Measurements from ENCODE around the gene LRRC3C.
"Not testable (repeated sequence)": the region's sequence is repeated elsewhere in the genome, so short reads cannot be mapped to it uniquely, and the experiment has no call there.

Gene LRRC3C

DNA sequence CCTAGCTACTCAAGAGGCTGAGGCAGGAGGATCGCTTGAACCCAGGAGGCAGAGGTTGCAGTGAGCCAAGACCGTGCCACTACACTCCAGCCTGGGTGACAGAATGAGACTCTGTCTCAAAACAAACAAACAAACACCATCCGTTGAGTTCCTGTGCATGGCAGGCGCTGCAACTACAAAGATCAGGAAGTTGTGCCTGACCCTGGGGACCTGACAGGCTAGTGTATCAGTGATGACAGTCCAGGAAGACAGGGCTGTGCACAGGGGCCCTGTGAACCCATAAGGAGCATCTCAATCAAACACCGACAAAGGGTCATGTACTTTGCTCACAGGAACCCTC is 20.9 kb downstream of the LRRC3C start:
- DNase-seq (ENCODE audit: low read depth): not testable (repeated sequence)

DNA sequence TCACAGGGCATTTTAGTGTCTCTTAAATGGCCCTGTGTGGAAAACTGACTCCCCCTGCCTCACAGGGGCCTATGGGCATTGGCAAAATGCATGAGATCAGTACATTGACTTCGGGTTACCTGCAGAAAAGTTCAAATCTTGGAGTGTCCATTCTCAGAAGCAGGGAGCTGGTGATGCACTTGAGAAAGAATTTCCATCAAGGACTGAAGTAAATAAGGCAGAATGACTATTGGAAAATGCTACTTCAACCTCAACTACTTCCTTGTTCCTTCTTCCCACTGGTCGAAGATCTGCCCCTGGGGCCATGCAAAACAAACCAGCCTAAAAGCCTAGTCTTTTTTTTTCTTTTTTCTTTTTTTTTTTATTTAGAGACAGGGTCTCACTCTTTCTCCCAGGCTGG is 21.5 kb downstream of the LRRC3C start:
- DNase-seq (ENCODE audit: low read depth): no peak

DNA sequence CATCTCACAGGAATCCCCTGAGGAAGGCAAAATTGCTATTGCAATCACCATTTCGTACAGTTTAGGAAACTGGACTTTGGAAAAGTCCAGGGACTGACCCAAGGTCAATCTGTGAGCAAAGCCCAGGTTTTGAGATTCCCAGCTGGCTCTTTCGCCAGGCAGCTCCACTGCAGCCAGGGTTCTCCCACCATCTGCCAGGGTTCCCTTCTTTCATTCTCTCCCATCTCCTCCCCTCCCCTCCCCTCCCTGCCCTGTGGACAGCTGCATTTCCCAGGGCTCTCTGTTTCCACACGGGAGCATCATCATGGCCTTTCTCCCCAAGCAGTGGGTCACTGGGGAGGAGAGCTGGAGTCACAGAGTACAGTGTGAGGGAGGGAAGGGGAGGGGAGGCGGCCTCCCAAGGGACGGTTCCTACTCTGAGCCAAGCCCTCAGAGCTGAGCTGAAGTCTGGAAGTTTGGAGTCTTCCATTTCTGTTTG is 23.4 kb downstream of the LRRC3C start:
- no peak for DNase-seq (ENCODE audit: low read depth)

DNA sequence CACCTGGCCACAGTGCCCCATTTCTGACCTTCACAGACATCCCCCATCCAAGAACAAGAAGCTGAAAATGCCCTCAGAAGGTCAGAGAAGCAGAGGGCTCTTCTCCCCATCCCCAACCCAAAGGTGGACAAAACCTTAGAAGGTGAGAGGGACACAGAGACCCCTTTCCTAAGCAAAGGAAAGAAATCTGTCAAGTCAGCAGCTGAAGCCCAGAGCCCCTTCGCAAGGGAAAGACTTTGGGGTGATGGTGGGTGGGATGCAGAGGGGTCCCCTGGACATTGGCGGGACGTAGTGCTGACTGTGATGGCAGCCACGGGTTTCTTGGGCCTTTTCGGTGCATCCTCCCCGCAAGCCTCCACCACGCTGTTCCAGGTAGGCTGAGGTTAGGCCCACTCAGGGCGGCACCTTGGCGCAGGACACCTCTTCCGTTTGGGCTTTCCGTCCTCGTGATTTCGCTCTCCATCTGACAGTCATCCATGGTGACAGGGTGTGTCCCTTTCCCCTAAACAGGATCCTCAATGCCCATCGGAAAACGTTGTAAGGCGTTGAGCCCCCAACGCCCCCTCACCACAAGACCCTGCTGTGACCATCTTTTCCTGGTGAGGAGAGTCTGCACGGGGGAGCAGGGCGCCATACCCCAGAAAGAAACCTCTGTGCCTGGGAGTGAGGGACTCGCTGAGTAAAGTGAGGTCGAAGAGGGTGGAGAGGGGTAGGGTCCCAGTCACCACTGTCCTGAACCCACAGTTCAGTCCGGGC is 24.6 kb downstream of the LRRC3C start:
- no peak for DNase-seq (ENCODE audit: low read depth)

DNA sequence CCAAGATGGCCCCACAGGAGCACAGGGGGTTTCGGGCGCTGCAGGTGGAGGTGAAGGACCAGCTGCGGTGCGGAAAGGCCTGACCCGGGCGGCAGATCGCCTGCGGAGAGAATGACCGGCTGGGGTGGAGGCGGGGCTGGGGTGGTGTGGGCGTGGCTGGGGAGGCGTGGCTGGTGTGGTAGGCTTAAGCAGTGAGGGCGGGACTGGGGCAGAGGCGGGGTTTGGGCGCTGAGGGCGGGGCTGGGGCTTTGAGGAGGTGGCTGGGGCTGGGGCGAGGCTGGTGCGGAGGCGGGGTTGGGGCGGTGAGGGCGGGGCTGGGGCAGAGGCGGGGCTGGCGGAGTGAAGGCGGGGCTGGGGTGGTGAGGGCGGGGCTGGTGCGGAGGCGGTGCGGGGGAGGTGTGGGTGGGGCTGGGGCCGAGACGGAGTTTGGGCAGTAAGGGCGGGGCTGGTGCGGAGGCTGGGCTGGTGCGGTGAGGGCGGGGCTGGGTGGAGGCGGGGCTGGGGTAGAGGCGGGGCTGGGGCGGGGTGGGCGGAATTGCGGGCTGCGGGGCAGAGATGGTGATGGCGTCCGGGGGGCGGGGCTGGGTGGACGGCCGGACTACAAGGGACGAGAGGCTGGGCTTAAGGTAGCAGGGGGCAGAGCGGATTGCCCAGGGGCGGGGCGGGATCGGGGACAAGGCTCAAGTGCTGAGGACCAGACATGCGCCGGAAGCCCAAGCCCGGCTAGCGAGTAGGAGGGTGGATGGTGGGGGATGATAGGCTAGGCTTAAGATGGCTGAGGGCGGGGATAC is 25.3 kb downstream of the LRRC3C start:
- peak; percentile 92 for DNase-seq (ENCODE audit: low read depth)

DNA sequence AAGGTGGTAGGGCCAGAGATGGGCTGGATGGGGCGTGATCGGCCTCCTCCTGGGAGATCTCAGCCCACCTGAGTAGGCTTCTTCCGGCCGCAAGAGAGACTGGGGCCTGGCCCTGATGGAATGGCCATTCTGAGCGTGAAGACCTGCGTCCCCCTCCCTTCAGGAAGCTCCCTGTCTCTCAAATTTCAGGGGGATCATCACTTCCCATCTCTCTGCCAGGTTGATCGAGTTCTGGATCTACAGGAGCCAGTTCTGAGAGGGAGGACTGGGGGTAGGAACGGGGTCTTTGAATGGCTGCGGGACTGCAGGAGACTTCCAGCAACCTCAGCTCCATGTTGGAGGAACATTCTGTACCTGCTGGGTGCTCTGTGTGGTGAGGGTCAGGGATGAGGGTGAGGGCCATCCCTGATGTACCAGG is 25.9 kb downstream of the LRRC3C start:
- DNase-seq (ENCODE audit: low read depth): no peak

DNA sequence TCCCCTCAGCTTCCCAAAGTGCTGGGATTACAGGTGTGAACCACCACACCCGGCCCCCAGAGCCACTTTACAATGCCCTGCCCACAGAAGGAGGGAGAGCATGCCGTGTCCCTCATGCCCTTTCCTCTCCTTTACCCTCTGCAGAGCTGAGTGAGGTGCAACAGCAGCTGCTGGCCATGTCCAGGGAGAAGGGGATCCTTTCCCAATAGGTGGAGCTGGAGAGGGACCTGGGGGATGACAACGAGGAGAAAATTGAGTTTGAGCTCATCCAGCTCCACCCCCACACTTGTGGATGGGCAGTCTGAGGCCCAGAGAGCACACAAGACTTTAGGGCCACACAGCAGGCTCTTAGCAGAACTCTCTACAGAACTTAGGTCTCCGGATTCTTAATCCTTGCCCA is 27.3 kb downstream of the LRRC3C start:
- DNase-seq (ENCODE audit: low read depth): no peak

DNA sequence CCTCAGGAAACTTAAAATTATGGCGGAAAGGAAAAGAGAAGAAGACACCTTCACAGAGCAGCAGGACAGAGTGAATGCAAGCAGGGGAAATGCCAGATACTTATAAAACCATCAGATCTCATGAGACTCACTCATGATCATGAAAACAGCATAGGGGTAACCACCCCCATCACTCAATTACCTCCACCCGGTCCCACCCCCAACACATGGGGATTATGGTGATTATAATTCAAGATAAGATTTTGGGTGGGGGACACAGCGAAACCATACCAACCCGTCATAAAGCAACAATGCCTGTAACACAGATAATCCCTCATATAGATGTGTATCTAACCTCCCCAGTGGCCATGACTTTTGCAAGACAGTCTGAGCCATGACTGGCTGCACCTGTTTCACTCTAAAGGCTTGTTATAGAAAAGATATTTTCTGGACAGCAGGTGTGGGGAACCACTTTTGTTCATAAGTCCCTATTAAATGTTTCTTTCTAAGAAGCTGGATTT is 28.2 kb downstream of the LRRC3C start:
- DNase-seq (ENCODE audit: low read depth): no peak

DNA sequence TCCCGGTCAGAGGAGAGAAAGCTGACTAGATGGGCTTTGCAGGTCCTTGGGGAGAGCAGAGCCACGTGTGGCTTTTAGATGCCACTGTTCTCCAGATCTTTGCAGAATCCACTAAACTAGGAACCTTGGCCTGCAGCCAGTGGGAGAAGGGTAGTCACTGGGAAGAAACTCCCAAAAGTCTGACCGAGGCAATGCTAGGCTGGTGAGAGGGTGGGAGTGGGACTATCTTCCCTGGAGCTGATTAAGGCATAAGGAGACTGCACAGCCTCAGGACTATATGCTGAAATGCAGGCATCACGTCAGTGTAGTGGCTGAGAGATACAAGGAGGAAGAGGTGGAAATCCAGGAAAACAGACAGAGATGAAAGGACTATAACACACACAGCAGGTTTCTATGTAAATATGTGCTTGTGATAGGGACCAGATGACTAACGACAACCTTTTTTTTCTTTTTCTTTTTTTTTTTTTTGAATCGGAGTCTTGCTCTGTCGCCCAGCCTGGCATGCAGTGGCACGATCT is 33.1 kb downstream of the LRRC3C start:
- DNase-seq (ENCODE audit: low read depth): no peak

DNA sequence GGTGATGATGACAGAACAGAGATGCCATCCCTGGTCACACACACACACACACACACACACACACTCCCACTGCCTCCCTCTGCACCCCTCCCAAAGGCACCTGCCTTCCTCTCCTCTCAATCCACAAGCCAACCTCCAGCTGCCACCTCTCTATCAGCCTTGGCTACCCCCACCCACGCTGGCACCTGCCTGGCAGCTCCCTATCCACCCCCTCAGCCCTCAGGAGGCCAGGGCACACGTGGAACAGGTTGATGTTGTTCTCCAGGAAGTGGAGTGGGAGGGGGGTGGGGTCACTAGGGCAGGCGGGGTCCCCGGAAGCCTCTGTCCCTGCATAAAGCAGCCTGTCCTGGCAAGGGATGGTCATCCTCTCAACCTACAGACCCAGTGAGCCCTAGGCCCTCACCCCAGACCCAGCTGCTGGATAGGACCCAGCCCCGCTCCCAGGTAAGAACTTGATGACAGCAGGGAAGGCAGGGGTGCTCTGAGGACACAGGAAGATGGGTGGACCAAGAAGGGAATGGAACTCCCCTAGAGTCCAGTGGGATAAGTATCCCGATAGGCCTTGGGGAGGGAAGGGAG is 35.2 kb downstream of the LRRC3C start, which contains the start of gene GSDMA:
Gene GSDMA, plus strand, starts transcription at position 363 of the 579 bp plus-strand sequence. CDS start 2,684 bp downstream, outside the sequence.
- DNase-seq (ENCODE audit: low read depth): no peak

DNA sequence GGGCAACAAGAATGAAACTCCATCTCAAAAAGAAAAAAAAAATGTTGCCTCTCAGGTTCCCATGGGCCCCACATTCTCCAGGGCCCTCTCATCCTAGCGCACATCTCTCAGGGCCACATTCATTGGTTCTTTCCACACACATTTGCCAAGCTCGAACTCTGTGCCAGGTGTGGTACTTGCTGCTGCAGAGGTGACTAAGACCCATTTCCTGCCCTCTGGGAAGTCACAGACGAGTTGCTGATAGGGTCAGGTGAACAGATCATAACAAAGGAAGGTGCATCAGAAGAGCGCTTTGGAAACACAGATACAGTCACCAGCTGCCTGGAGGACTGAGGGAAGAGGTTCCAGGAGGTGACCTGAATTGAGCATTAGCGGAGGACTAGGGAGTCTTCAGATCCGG is 36.3 kb downstream of the LRRC3C start:
- peak; percentile 35 for DNase-seq (ENCODE audit: low read depth)

DNA sequence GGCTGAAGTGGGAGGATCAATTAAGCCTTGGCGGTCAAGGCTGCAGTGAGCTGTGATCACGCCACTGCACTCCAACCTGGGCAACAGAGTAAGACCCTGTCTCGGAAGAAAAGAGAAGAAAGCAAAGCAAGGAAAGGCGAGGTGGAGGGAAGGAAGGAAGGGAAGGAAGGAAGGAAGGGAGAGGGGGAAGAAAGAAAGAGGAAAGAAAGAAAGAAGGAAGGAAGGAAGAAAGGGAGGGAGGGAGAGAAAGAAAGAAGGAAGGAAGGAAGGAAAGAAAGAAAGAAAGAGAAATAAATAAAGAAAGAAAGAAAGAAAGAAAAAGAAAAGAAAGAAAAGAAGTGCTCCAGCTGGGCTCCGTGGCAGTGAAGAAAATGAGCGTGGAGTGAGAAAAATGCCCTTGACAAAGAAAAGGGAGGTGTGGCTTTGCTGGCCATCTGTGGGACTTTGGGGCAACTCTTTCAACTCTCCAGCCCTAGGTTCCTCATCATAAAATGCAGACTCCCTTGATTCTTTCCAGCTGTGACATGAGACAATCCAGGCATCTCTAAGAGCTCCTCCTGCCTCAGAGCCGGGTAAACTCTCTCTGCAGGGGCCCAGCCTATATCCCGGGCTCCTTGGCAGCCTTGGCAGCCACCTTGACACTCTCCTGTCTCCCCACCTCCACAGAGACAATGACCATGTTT is 37.6 kb downstream of the LRRC3C start:
- no peak for DNase-seq (ENCODE audit: low read depth)

DNA sequence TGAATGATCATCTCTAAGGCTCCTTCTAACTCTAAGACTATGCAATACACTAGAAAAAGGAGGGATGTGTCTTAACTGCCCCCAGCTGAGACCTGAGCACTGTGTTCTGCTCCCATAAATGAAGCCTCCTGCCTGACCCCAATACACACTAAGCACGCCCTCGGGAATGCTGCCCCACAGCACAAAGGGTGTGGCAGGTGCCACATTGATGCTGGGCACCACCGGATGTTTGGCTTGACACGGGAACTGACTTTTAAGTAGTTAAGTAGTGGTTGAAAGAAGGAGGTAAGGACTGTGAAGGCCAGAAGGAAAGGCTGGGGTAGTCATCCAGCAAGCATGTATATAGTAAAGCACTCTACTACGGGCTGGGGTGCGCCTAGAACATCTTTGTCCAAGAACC is 39.2 kb downstream of the LRRC3C start:
- no peak for DNase-seq (ENCODE audit: low read depth)

DNA sequence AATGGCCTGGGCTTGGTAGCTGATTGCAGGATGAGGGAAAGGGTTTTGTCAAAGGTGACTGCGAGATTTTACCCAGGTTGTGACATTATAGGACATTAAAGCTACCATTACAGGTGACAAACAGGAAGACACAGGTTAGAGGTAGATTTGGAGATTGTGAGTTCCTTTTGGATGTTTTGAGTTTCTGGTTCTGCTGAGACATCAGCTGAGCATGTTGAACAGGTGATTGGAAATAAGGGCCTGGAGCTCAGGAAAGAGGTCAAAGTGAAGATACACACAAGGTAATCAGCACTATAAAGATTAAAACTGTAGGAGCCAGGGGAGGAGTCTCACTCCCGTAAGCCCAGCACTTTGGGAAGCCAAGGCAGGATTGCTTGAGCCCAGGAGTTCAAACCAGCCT is 41.2 kb downstream of the LRRC3C start:
- no peak for DNase-seq (ENCODE audit: low read depth)

DNA sequence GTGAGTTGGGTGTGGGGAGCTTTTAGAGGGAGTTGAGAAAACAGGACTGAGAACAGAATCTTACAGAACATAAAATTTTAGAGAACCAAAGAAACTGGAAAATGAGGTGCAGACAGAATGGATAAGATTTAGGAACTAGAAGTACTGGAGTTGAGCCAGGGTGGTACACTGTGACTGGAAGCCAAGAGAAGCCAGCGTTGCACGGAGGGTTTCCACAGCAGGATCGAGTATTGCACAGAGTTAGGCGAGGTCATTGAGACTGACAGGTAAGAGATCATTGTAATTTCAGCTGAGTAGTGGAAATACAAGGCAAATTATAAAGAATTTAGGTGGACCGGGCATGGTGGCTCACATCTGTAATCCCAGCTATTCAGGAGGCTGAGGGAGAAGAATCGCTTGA is 41.8 kb downstream of the LRRC3C start:
- DNase-seq (ENCODE audit: low read depth): no peak

DNA sequence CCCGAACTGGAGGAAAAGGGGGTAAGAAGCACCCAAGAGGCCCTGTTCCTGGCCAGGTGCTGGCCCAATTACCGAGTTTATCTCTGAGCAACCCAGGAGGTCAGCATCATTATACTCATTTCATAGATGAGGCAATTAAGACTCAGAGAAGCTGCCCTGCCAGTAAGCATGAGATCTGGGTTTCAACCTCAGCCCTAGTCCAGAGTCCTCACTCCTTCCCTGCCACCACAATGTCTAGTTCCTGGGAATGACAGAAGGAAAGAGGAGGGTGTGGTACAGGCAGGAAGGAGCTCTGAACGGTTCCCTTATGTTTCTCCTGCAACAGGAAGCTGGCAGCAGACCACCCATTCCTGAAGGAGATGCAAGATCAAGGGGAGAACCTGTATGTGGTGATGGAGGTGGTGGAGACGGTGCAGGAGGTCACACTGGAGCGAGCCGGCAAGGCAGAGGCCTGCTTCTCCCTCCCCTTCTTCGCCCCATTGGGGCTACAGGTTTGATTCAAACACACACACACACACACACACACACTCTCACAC is 42.7 kb downstream of the LRRC3C start:
- no peak for DNase-seq (ENCODE audit: low read depth)

DNA sequence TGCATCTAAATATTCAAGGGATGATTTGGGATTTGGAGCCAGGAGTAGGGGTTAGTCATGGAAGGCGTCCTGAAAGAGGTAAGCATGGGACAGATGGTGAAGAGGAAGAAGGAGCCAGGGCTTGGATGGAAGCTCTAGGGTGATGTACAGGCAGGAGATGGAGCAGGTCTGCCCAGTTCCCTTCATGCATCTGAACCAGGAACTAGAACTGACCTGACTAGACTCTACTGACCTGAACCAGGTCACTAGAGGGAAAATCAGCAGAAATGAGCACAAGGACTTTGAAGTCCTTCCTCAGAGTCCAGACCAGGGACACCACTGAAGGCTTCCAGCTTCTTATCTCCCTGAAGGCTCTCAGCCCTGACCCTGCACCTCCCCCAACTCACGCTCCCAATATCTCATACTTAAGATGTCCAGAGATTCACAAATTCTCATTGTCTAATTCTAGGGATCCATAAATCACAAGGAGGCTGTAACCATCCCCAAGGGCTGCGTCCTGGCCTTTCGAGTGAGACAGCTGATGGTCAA is 43.6 kb downstream of the LRRC3C start:
- no peak for DNase-seq (ENCODE audit: low read depth)

DNA sequence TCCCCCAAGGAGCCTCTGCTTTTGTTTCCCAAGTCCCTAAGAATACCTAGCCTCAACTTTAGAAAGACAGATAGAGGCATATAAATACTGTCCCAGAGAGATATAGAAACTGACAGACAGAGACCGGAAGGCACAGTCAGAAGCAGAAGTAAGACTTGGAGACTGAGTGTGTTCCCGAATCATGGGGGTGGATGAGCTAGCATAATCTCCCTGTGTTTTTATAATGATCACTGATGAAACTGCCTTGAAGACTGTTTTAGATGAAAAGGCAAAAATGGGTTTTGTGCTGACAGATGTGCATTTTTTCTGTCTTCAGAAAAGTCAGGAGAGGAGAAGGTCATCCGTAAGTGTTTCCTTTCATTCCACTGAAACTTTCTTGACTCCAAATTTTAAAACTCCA is 44.7 kb downstream of the LRRC3C start:
- DNase-seq (ENCODE audit: low read depth): no peak

DNA sequence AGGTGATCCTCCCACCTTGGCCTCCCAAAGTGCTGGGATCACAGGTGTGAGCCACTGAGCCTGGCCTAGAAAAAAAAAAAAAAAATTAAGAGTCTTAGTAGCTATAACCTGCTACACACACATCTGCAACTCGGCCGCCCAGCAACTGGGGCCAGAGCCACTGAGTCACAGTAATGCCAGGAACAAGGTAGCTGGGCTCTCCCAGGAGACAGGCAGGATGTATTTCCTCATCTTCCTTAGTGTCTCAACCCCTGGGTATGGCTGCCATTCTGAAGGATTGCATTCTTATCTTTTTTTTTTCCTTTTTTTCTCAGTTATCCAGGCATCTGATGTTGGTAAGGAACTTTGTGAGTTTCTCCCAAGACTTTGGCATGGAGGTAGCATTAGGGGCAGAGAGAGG is 46.0 kb downstream of the LRRC3C start:
- DNase-seq (ENCODE audit: low read depth): no peak

DNA sequence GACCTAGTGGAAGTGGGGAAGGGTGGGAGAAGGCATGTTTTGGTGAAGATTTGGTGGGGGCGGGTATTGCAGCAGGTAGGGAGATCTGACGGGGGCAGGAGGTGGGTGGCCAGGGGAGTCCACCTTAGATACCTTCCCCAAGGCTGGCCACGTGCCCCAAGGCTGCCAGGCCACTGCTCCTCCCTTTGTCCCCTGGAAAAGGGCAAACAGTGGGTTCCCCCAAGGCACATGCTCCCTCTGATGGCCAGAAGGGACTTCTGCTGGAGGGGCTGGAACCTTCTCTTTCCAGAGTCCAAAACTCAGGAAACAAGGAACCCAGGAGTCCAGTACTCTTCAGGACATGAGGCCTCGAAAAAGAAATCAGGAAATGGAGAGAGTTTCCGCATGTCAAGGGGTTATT is 46.9 kb downstream of the LRRC3C start:
- no peak for DNase-seq (ENCODE audit: low read depth)

DNA sequence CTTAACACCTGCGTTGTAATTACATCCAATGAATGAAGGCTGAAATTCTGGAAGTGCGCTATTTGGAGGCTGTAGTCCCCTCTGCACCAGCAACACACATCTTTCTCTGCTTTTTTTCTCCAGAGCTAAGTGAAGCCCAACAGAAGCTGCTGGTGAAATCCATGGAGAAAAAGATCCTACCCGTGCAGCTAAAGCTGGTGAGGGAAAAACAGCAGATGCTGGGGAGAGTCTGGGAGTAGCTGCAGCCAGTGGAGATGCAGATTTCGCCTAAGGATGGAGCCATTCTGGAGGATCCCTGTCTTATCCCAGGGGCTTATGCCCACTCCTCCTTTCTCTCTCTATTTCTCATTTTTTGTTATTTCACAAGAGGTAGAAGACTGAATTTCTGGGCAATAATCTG is 48.3 kb downstream of the LRRC3C start:
- no peak for DNase-seq (ENCODE audit: low read depth)

Measured in stimulated activated CD8-positive, alpha-beta memory T cell treated with anti-CD3 and anti-CD28 coated beads, Interleukin-12 subunit alpha, Interleukin-12 subunit beta, amount 100 ng/mL, for 1 hour (primary cell).